SK-N-MC (cell line): Measurements from ENCODE around the gene AIFM1.

Experiments
- DNase-seq: peaks from one replicate; pipeline ENCODE4 v3.0.0-alpha.2; 2011; ENCODE audit warnings: low read depth, low spot score
- H3K27ac ChIP-seq: fragments of 200-600 bp; sonication (generic); 2 replicates; pipeline ENCODE4 v1.5.1; 2016; ENCODE audit warnings: mixed run types
- H3K36me3 ChIP-seq: fragments of 200-600 bp; sonication (generic); 2 replicates; pipeline ENCODE4 v1.6.1; 2017; ENCODE audit warnings: antibody characterized with exemption, low read length, mixed read lengths; ENCODE audit not compliant: insufficient read depth
- H3K4me3 ChIP-seq: fragments of 200-600 bp; sonication (generic); 2 replicates; pipeline ENCODE4 v1.5.1; 2016
- H3K9ac ChIP-seq: fragments of 200-600 bp; sonication (generic); 2 replicates; pipeline ENCODE4 v1.8.0; 2017; ENCODE audit warnings: mixed run types, mixed read lengths; ENCODE audit not compliant: insufficient read length
- H3K9me3 ChIP-seq: fragments of 200-600 bp; sonication (generic); 2 replicates; pipeline ENCODE4 v1.6.1; 2017; ENCODE audit warnings: low read depth, mild to moderate bottlenecking, antibody characterized with exemption, low read length, moderate library complexity, mixed read lengths
- EZH2 ChIP-seq: fragments of 200-600 bp; sonication (generic); IDR thresholded peaks from one replicate; pipeline ENCODE4 v1.6.1; 2017; ENCODE audit warnings: antibody characterized with exemption
- FOXP2 ChIP-seq: optimal IDR thresholded peaks from 2 replicates; pipeline ENCODE3; 2011; ENCODE audit warnings: mild to moderate bottlenecking, moderate library complexity; ENCODE audit not compliant: insufficient read depth; ENCODE audit errors: extremely low read length, control extremely low read depth
- POLR2AphosphoS5 ChIP-seq: IDR thresholded peaks from 2 replicates; pipeline ENCODE4 v1.6.1; 2012; ENCODE audit warnings: mild to moderate bottlenecking, low read depth, low read length, borderline replicate concordance

AIFM1 gene

GRCh38 chrX:130186651-130187050, 21.0 kb upstream of the AIFM1 start:
- TF ChIP-seq EZH2: no peak
- no peak for TF ChIP-seq POLR2AphosphoS5
- Histone ChIP-seq H3K9me3 (no peaks in the 10 kb centered on the region), H3K4me3 (no peak overlapping the region), H3K9ac (no peak overlapping the region), H3K36me3 (no peaks in the 10 kb centered on the region), H3K27ac (no peak overlapping the region)
- DNase-seq: no peak

DNA sequence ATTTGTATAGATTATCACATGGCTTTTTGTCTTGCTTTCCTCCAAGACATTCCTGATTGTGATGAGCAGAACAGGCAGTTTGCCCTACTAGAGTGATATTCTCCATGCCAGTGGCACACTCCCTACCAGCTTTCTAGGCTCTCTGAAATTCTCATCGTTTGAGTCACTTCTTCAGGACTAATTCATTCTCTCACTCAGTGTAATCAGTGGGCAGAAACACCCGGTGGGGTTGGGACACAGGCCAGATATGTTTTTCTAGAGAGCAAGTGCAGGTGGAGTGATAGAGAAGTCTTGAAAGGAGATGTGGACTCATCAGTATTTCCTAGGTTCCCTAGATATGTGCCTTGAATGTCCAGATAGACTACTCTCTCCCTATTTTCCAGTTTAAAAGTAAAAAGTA, 19.2 kb upstream of the AIFM1 start:
- no peak overlapping the region for H3K4me3 ChIP-seq
- no peaks in the 10 kb centered on the region for H3K9me3 ChIP-seq
- H3K36me3 ChIP-seq: no peaks in the 10 kb centered on the region
- H3K27ac ChIP-seq: no peak overlapping the region
- no peak overlapping the region for H3K9ac ChIP-seq
- no peak for DNase-seq
- TF ChIP-seq EZH2: no peak
- TF ChIP-seq POLR2AphosphoS5: no peak
- TF ChIP-seq FOXP2: no peak

DNA sequence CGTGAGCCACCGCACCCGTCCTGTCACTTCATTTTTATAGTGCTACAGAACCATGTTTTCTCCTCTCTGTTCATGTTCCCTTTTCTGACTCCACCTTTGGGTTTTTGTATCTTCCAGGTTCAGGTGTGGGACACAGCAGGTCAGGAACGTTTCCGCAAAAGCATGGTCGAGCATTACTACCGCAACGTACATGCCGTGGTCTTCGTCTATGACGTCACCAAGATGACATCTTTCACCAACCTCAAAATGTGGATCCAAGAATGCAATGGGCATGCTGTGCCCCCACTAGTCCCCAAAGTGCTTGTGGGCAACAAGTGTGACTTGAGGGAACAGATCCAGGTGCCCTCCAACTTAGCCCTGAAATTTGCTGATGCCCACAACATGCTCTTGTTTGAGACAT, 18.5 kb upstream of the AIFM1 start:
- Histone ChIP-seq H3K36me3 (no peaks in the 10 kb centered on the region), H3K27ac (no peak overlapping the region), H3K4me3 (no peak overlapping the region), H3K9me3 (no peaks in the 10 kb centered on the region), H3K9ac (no peak overlapping the region)
- no peak for TF ChIP-seq FOXP2
- TF ChIP-seq POLR2AphosphoS5: no peak
- no peak for TF ChIP-seq EZH2
- DNase-seq: no peak

DNA sequence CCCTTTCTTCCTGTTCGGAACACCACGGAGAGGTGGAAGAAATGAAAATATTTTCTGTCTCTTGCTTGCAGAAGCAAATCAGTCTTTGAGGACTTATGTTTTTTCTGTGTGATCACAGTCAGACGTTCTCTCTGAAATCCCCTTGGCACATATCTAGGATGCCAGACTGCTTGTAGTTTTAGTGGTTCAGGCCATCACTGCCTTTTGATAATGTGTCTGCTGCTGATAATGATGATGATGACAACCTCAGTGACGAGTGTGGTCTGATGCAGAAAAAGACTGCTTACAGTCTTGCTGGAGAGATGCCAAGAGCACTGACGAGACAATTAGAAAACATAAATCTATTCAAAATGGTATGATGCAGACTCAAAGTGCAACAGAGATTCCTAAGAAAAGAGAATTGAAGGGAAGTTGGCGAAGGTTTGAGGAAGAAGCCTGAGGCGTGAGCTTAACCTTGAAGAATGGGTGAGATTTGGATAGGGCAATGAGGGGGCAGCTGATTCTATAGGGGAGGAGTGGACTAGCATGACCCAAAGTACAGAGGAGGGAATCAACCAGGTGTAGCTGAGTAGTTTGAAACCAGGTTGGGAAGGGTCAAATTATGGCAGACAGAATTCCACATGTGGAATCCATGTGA, 14.1 kb upstream of the AIFM1 start:
- Histone ChIP-seq H3K9me3 (no peaks in the 10 kb centered on the region), H3K4me3 (peak overlapping the region; percentile 41), H3K27ac (peak overlapping the region; percentile 67), H3K36me3 (no peaks in the 10 kb centered on the region), H3K9ac (no peak overlapping the region)
- TF ChIP-seq FOXP2: no peak
- TF ChIP-seq POLR2AphosphoS5: no peak
- no peak for TF ChIP-seq EZH2
- no peak for DNase-seq

DNA sequence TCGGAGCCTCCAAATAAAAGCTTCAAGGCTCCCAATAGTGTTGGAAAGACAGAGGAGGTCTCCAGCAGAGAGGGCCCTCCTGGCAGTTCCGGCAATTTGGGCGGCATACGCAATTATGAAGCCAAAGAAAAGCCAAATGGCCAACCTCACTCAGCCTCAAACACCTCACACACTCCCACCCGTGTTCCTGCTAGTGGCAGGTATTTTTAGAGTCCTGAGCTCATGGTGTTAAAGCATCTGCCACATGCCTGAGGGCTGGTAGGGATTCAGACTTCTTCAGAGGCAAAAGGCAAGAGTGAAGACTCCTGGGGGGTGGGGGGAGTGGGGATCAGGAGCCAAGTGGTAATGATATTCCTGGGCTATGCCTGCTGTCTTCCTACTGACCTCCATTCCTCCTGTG, 13.5 kb upstream of the AIFM1 start:
- Histone ChIP-seq H3K27ac (peak overlapping the region; percentile 67; the same call in 1 of the 2 replicates), H3K4me3 (peak overlapping the region; percentile 41), H3K9me3 (no peaks in the 10 kb centered on the region), H3K9ac (no peak overlapping the region), H3K36me3 (no peaks in the 10 kb centered on the region)
- no peak for TF ChIP-seq EZH2
- TF ChIP-seq POLR2AphosphoS5: no peak
- TF ChIP-seq FOXP2: no peak
- no peak for DNase-seq

DNA sequence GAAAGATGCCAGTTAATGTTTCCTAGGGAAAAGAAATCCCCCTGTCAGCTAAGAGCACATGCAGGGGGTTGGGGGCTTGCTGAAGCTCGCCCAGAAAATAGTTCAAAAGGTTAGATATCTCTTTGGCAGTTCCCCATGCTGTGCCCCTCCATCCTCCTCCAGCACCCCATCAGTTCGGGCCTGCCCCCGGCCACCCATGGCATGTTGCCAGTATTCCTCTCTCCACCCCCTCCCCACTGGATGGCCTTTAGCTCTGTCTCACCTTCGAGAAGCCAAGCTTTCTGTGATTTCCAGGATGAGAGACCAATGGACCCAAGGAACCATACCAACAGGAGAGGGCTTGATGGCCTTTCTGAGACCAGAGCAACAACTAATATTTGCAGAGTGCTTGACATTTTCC, 11.3 kb upstream of the AIFM1 start:
- Histone ChIP-seq H3K36me3 (no peaks in the 10 kb centered on the region), H3K9ac (no peak overlapping the region), H3K4me3 (no peak overlapping the region), H3K9me3 (no peaks in the 10 kb centered on the region), H3K27ac (no peak overlapping the region)
- TF ChIP-seq EZH2: no peak
- TF ChIP-seq POLR2AphosphoS5: no peak
- no peak for TF ChIP-seq FOXP2
- no peak for DNase-seq

DNA sequence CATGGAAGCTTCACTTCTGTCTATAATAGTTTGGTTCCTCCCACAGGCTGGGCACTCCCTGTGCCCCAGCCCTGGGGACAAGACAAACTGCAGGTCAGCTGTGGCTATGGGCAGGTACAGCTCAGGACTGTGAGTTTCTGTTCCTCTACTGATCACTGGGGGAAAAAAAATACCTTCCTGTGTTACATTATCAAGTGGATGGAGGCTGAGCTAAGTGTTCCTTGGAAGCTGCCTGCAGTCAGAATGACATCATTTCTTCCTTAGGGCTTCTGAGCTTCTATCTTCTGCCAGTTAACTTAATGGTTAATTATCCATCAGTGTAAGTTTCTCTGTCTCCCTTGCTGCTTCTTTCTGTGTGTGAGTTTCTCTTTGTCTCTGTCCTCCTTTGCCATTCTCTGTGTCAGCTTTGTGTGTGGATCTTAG, 10.7 kb upstream of the AIFM1 start:
- TF ChIP-seq EZH2: no peak
- Histone ChIP-seq H3K27ac (no peak overlapping the region), H3K36me3 (no peaks in the 10 kb centered on the region), H3K4me3 (no peak overlapping the region), H3K9ac (no peak overlapping the region), H3K9me3 (no peaks in the 10 kb centered on the region)
- no peak for DNase-seq

- TF ChIP-seq POLR2AphosphoS5 (no peak), EZH2 (no peak), FOXP2 (no peak)
- no peak for DNase-seq
- Histone ChIP-seq H3K36me3 (no peaks in the 10 kb centered on the region), H3K27ac (no peak overlapping the region), H3K9me3 (no peaks in the 10 kb centered on the region), H3K9ac (no peak overlapping the region), H3K4me3 (no peak overlapping the region)
These were observed 9.3 kb upstream of the AIFM1 start for GRCh38 chrX:130174937-130175336.

DNA sequence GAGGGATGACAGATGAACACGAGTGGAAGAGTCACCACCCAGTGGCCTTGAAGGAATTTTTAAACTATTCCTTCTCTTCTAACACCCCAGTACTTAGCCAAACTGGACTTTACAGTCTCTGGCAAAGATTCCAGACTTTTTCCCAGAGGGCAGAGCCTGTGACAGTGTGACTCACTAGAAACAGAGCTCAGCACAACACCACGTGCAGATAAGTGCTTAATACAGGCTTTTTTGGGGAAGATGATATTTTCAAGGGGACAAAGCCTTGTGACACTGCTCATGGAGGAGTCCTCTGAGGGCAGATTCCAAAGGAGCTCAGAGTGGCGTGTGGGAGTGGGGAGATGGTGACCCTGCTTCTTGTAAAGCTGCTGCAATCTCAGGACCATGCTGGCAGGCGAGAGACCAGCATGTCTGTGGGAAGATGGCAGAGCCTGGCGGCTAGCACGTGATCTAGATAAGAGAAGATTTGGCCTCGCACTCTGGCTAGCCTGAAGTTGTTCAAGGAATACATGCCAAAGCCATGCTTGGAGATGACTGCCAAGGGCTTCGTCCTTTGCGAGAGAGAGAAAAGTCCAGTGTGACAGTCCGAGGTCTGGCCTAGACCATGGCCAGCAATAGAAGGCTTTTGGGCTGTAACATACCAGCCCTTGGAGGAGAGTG, 8.5 kb upstream of the AIFM1 start:
- H3K36me3 ChIP-seq: no peaks in the 10 kb centered on the region

More for the DNA sequence above, 8.5 kb upstream of the AIFM1 start:
- DNase-seq: no peak
- no peak for TF ChIP-seq POLR2AphosphoS5
- TF ChIP-seq EZH2: no peak
- no peak for TF ChIP-seq FOXP2
- Histone ChIP-seq H3K27ac (no peak overlapping the region), H3K9me3 (no peaks in the 10 kb centered on the region), H3K4me3 (no peak overlapping the region), H3K9ac (no peak overlapping the region)
